Activated T-helper 1 cell treated with anti-CD3 and anti-CD28 coated beads, Interleukin-12 subunit alpha, Interleukin-12 subunit beta, Interleukin-2, Interleukin-4 antibody, amounts not matched to agents 30 ng/mL and 10 ng/mL and 1 ng/mL, durations not matched to agents 14 hours and 24 hours and 36 hours (primary cell): ENCODE data around the gene ESYT3. TPM values are rescaled to one million over a fixed set of nuclear protein-coding genes. Genes with fewer than 3 reads are reported as not detected.

Experiments
- DNase-seq: peaks from one replicate; pipeline ENCODE4 v3.0.0; 2021; ENCODE audit warnings: low spot score
- H3K27ac Mint-ChIP-seq: one replicate; pipeline ENCODE4 v1.8.0; 2021; ENCODE audit warnings: mild to moderate bottlenecking, mixed read lengths
- H3K27me3 Mint-ChIP-seq: one replicate; pipeline ENCODE4 v1.8.0; 2022; ENCODE audit warnings: mild to moderate bottlenecking, moderate library complexity, mixed read lengths; ENCODE audit not compliant: insufficient read depth
- H3K36me3 Mint-ChIP-seq: one replicate; pipeline ENCODE4 v1.8.0; 2021; ENCODE audit warnings: low read depth, mixed read lengths
- H3K4me1 Mint-ChIP-seq: one replicate; pipeline ENCODE4 v1.8.0; 2021; ENCODE audit warnings: low read depth, mixed read lengths
- H3K4me3 Mint-ChIP-seq: one replicate; pipeline ENCODE4 v1.8.0; 2021; ENCODE audit warnings: mild to moderate bottlenecking, moderate library complexity, mixed read lengths
- H3K9me3 Mint-ChIP-seq: one replicate; pipeline ENCODE4 v1.8.0; 2021; ENCODE audit warnings: mixed read lengths
- intact Hi-C: fragments of 100-400 bp; cut with micrococcal nuclease; formaldehyde crosslinking; loops from one replicate; pipeline ENCODE4 v1.15.1; 2024
- total RNA-seq: library from RNA; stranded (reverse); gene quantifications from 2 replicates; pipeline ENCODE4 v1.2.3, GENCODE V29; 2022

The ESYT3 gene
- total RNA-seq, 1 donor from 2014 or later, result 0.44 TPM

GRCh38 chr3:138440596-138440995 is 6.2 kb downstream of the ESYT3 start:
- H3K9me3 Mint-ChIP-seq, result no peaks in the 10 kb centered on the region
- H3K27me3 Mint-ChIP-seq, result peaks cover 29% of the 10 kb centered on the region
- no peak overlapping the region for H3K4me3 Mint-ChIP-seq
- H3K27ac Mint-ChIP-seq, result no peak overlapping the region
- no peaks in the 10 kb centered on the region for H3K4me1 Mint-ChIP-seq
- H3K36me3 Mint-ChIP-seq, result no peaks in the 10 kb centered on the region
- intact Hi-C loops, result no loop called here
- no peak for DNase-seq

- Mint-ChIP-seq H3K9me3 (no peaks in the 10 kb centered on the region), H3K27ac (no peak overlapping the region), H3K36me3 (no peaks in the 10 kb centered on the region), H3K4me1 (no peaks in the 10 kb centered on the region), H3K4me3 (no peak overlapping the region), H3K27me3 (peaks cover 24% of the 10 kb centered on the region)
- no peak for DNase-seq
- intact Hi-C loops, result no loop called here
These were observed 6.8 kb downstream of the ESYT3 start for GRCh38 chr3:138441256-138441655.

GRCh38 chr3:138441742-138442141 is 7.3 kb downstream of the ESYT3 start:
- DNase-seq, result no peak
- Mint-ChIP-seq H3K27ac (no peak overlapping the region), H3K27me3 (peaks cover 19% of the 10 kb centered on the region), H3K4me1 (no peaks in the 10 kb centered on the region), H3K9me3 (no peaks in the 10 kb centered on the region), H3K4me3 (no peak overlapping the region), H3K36me3 (no peaks in the 10 kb centered on the region)
- intact Hi-C loops, result no loop called here

GRCh38 chr3:138442433-138442832 is 8.0 kb downstream of the ESYT3 start:
- Mint-ChIP-seq H3K36me3 (no peaks in the 10 kb centered on the region), H3K4me1 (no peaks in the 10 kb centered on the region)
- intact Hi-C loops, result no loop called here

DNA sequence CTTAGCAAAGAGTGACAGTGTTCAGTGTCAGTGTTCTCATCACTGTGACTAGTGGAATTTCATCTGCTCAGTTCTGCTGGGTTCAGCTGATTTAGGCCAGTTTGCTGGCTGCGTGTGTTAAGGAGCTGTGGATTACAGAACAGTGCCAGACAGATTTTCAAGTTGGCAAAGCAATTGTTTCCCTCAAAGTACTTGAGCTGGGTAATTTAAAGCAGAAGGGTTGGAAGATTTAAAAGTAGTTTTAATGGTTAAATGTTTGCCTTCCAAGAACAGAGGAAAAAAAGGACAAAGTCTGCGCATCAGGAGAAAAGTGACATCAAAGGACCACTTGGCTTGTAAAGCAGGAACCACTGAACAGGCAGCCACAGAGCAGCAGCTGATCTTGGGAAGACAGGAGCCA is 8.7 kb downstream of the ESYT3 start:
- Mint-ChIP-seq H3K4me3 (no peak overlapping the region), H3K36me3 (no peaks in the 10 kb centered on the region), H3K9me3 (no peaks in the 10 kb centered on the region), H3K27ac (no peak overlapping the region), H3K4me1 (no peaks in the 10 kb centered on the region), H3K27me3 (peaks cover 9% of the 10 kb centered on the region)
- intact Hi-C loops, result no loop called here
- no peak for DNase-seq

More at GRCh38 chr3:138442433-138442832, 8.0 kb downstream of the ESYT3 start:
- no peak for DNase-seq
- Mint-ChIP-seq H3K27ac (no peak overlapping the region), H3K27me3 (peaks cover 16% of the 10 kb centered on the region), H3K4me3 (no peak overlapping the region), H3K9me3 (no peaks in the 10 kb centered on the region)

- intact Hi-C loops, result no loop called here
- Mint-ChIP-seq H3K4me1 (no peaks in the 10 kb centered on the region), H3K4me3 (no peak overlapping the region), H3K36me3 (no peaks in the 10 kb centered on the region), H3K9me3 (no peaks in the 10 kb centered on the region), H3K27me3 (peaks cover 8% of the 10 kb centered on the region), H3K27ac (no peak overlapping the region)
- DNase-seq, result no peak
These were observed 9.4 kb downstream of the ESYT3 start for GRCh38 chr3:138443521-138444503.

DNA sequence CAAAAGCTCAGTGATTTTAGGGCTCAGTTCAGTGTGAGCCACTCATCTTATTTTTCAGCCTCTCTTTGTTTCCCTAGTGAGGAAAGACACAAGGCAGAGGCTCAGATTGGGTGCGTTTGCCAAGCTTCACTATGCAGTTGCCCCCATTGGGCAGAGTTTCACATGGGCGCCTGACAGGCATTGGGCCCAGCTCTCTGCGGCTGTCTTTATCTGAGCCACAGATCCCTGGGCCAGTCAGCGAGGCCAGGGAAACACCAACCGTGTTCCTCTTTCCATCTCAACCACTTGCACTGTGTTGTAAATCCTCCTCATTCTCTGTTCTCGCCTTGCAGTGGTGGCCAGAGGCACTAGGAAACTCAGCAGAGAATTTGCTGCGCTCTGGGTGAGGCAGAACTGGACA is 10.8 kb downstream of the ESYT3 start:
- Mint-ChIP-seq H3K4me3 (no peak overlapping the region), H3K27me3 (peaks cover 6% of the 10 kb centered on the region), H3K4me1 (no peaks in the 10 kb centered on the region), H3K9me3 (no peaks in the 10 kb centered on the region), H3K27ac (no peak overlapping the region), H3K36me3 (no peaks in the 10 kb centered on the region)
- intact Hi-C loops, result no loop called here
- DNase-seq, result no peak

DNA sequence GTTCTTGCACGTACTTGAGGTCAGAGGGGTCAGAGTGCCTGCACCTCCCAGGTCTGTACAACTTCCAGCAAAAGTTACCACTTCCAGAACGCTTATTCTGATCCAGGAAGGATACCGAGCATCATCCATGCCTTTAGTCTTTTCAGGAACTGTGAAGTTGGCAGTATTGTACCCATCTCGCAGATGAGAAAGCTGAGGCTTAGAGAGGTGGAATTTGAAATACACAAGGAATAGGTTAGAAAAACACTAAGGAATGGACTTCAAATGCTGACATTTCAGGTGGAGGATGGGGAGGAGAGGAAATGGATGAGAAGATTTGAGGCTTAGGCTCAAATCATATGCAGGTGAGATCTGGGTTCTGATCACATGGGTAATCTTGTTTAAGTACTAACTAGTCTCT is 11.2 kb downstream of the ESYT3 start:
- no peak overlapping the region for H3K4me3 Mint-ChIP-seq
- H3K36me3 Mint-ChIP-seq, result no peaks in the 10 kb centered on the region
- no peaks in the 10 kb centered on the region for H3K9me3 Mint-ChIP-seq
- no peaks in the 10 kb centered on the region for H3K4me1 Mint-ChIP-seq
- DNase-seq, result no peak
- intact Hi-C loops, result no loop called here
- peaks cover 7% of the 10 kb centered on the region for H3K27me3 Mint-ChIP-seq
- H3K27ac Mint-ChIP-seq, result no peak overlapping the region

- Mint-ChIP-seq H3K27me3 (peaks cover 8% of the 10 kb centered on the region), H3K27ac (no peak overlapping the region), H3K9me3 (no peaks in the 10 kb centered on the region), H3K4me1 (no peaks in the 10 kb centered on the region), H3K36me3 (no peaks in the 10 kb centered on the region), H3K4me3 (no peak overlapping the region)
- DNase-seq, result no peak
- intact Hi-C loops, result no loop called here
These were observed 14.2 kb downstream of the ESYT3 start for GRCh38 chr3:138448631-138449030.

GRCh38 chr3:138449490-138449889 is 15.1 kb downstream of the ESYT3 start:
- H3K9me3 Mint-ChIP-seq, result no peaks in the 10 kb centered on the region
- no peaks in the 10 kb centered on the region for H3K4me1 Mint-ChIP-seq
- no peaks in the 10 kb centered on the region for H3K36me3 Mint-ChIP-seq
- intact Hi-C loops, result no loop called here
- DNase-seq, result no peak
- H3K4me3 Mint-ChIP-seq, result no peak overlapping the region
- H3K27ac Mint-ChIP-seq, result no peak overlapping the region
- peaks cover 8% of the 10 kb centered on the region for H3K27me3 Mint-ChIP-seq

- Mint-ChIP-seq H3K4me1 (no peaks in the 10 kb centered on the region), H3K4me3 (no peak overlapping the region), H3K27ac (no peak overlapping the region), H3K9me3 (no peaks in the 10 kb centered on the region), H3K27me3 (peaks cover 8% of the 10 kb centered on the region), H3K36me3 (no peaks in the 10 kb centered on the region)
- intact Hi-C loops, result no loop called here
- DNase-seq, result no peak
These were observed 15.8 kb downstream of the ESYT3 start for GRCh38 chr3:138450181-138450580.

DNA sequence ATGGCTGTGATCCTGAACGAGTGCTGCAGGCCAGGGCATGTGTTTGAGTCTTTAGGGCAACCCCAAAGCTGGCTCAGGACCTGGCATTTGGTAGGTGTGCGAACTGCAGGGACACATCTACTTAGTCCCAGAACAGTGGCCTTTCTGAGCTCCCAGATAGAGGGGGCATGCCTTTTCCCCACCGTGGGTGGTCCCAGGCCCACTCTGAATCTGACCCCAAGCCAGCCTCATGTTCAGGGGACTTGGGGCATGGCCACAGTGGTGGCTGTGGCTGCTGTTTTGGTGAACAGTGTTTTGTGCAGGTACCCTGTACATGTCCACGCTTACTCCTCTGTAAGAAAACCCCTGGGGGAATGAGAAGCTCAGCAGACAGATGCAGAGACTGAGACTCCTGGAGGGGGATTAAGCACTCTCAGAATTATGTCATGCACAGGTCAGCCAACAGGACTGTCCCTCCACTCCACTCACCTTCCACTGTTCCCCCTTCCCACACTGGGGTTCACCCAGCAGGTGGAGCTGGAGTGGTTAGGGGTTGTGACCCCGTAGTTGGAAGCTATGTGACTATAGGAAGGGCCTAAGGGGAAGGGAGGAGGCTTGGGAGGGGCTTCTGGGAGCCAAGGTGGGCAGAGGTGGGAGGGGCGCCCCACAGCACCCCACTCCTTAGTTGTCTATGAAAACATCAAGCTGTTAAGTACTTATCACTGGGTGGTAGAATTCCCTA is 16.4 kb downstream of the ESYT3 start:
- Mint-ChIP-seq H3K27me3 (peaks cover 8% of the 10 kb centered on the region), H3K27ac (no peak overlapping the region), H3K36me3 (no peaks in the 10 kb centered on the region), H3K4me1 (no peaks in the 10 kb centered on the region), H3K4me3 (no peak overlapping the region), H3K9me3 (no peaks in the 10 kb centered on the region)
- DNase-seq, result no peak
- intact Hi-C loops, result no loop called here

- intact Hi-C loops, result no loop called here
- Mint-ChIP-seq H3K36me3 (no peaks in the 10 kb centered on the region), H3K4me1 (no peaks in the 10 kb centered on the region), H3K9me3 (no peaks in the 10 kb centered on the region), H3K27me3 (peaks cover 8% of the 10 kb centered on the region), H3K4me3 (no peak overlapping the region), H3K27ac (no peak overlapping the region)
- no peak for DNase-seq
These were observed 17.3 kb downstream of the ESYT3 start for GRCh38 chr3:138451595-138452162.
